ENCODE results near the gene DPYD.

Gene DPYD

GRCh38 chr1:97920832-97921571, at the start of gene DPYD:
TSS of gene DPYD (minus strand) at chr1:97921034. CDS start at chr1:97920922, 112 bp downstream.
- DNase-seq (ENCODE audit: low read depth in 3 of 3), result peak; percentile 64 to 80 (median 66)

- no peak for DNase-seq (ENCODE audit: low read depth in 3 of 3)
Observed at GRCh38 chr1:97960470-97960869, 39.6 kb upstream of the DPYD start.

- DNase-seq (ENCODE audit: low read depth in 3 of 3), result no peak
Observed at GRCh38 chr1:97947695-97948094, 26.9 kb upstream of the DPYD start.

GRCh38 chr1:97943354-97943753, 22.5 kb upstream of the DPYD start:
- DNase-seq (ENCODE audit: low read depth in 3 of 3), result no peak

- no peak for DNase-seq (ENCODE audit: low read depth in 3 of 3)
Observed at GRCh38 chr1:97942161-97943123, 21.6 kb upstream of the DPYD start.

- no peak for DNase-seq (ENCODE audit: low read depth in 3 of 3)
Observed at GRCh38 chr1:97938285-97938642, 17.4 kb upstream of the DPYD start.

GRCh38 chr1:97936976-97937375, 16.1 kb upstream of the DPYD start:
- no peak for DNase-seq (ENCODE audit: low read depth in 3 of 3)

GRCh38 chr1:97934491-97934890, 13.7 kb upstream of the DPYD start:
- no peak for DNase-seq (ENCODE audit: low read depth in 3 of 3)

GRCh38 chr1:97929874-97930851, 9.3 kb upstream of the DPYD start:
- no peak for DNase-seq (ENCODE audit: low read depth in 3 of 3)

GRCh38 chr1:97926017-97926708, 5.3 kb upstream of the DPYD start:
- no peak for DNase-seq (ENCODE audit: low read depth in 3 of 3)

GRCh38 chr1:97925151-97925550, 4.3 kb upstream of the DPYD start:
- DNase-seq (ENCODE audit: low read depth in 3 of 3), result no peak

GRCh38 chr1:97923811-97924210, 3.0 kb upstream of the DPYD start:
- DNase-seq (ENCODE audit: low read depth in 3 of 3), result no peak

GRCh38 chr1:97920276-97920831, 480 bp downstream of the DPYD start:
- DNase-seq (ENCODE audit: low read depth in 3 of 3), result peak in 1 of 3 experiments; percentile 14

GRCh38 chr1:97919585-97920261, 1.1 kb downstream of the DPYD start:
- DNase-seq (ENCODE audit: low read depth in 3 of 3), result no peak

GRCh38 chr1:97918961-97919360, 1.9 kb downstream of the DPYD start:
- DNase-seq (ENCODE audit: low read depth in 3 of 3), result no peak

GRCh38 chr1:97913506-97914139, 7.2 kb downstream of the DPYD start:
- no peak for DNase-seq (ENCODE audit: low read depth in 3 of 3)

- DNase-seq (ENCODE audit: low read depth in 3 of 3), result no peak
Observed at GRCh38 chr1:97911266-97912215, 9.3 kb downstream of the DPYD start.

- DNase-seq (ENCODE audit: low read depth in 3 of 3), result no peak
Observed at GRCh38 chr1:97909266-97909665, 11.6 kb downstream of the DPYD start.
